ENCODE data around the gene TIMMDC1.

DNA sequence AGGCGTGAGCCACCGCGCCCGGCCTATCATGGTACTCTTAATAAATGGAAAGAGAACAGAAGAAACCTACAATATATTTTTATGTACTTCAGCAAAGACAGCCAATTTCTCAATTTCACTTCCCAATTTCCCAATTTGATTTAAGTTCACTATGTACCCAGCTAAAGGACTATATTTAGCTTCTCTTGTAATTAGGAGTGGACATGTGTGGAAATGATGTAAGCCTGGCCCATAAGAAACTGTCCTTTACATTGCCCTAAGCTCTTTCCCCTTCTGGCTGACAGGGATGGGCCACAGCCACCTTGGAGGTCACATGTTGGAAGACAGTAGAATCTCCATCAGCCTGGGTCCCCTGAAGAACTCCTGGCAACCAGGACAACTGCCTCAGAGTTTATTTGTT is 41.1 kb upstream of the TIMMDC1 start:
- TF ChIP-seq RAD21 (IDR thresholded peaks at IDR 0.05; ENCODE audit: low read length), result no peak
- TF ChIP-seq CTCF (conservative IDR thresholded peaks at IDR 0.05; ENCODE audit: low read depth, low read length), result no peak
- TF ChIP-seq RCOR1 (IDR thresholded peaks at IDR 0.05; ENCODE audit: insufficient replicate concordance, low read length), result no peak
- TF ChIP-seq POLR2A (IDR thresholded peaks at IDR 0.05; ENCODE audit: low read depth, low read length), result no peak
- no peak for TF ChIP-seq USF2 (IDR thresholded peaks at IDR 0.05; ENCODE audit: low read depth, low read length)
- no peak for TF ChIP-seq BHLHE40 (IDR thresholded peaks at IDR 0.05; ENCODE audit: low read depth, low read length)
- no peak for TF ChIP-seq SMC3 (IDR thresholded peaks at IDR 0.05; ENCODE audit: low read depth, low read length)
- TF ChIP-seq FOS (IDR thresholded peaks at IDR 0.05; ENCODE audit: low read depth, low read length), result no peak
- no peak for TF ChIP-seq RFX5 (IDR thresholded peaks at IDR 0.05; ENCODE audit: low read depth, low read length)
- TF ChIP-seq CEBPB (IDR thresholded peaks at IDR 0.05; ENCODE audit: low read depth, low read length), result no peak
- no peak for TF ChIP-seq CHD1 (IDR thresholded peaks at IDR 0.05; ENCODE audit: low read depth, low read length)
- TF ChIP-seq, protein P1, sequence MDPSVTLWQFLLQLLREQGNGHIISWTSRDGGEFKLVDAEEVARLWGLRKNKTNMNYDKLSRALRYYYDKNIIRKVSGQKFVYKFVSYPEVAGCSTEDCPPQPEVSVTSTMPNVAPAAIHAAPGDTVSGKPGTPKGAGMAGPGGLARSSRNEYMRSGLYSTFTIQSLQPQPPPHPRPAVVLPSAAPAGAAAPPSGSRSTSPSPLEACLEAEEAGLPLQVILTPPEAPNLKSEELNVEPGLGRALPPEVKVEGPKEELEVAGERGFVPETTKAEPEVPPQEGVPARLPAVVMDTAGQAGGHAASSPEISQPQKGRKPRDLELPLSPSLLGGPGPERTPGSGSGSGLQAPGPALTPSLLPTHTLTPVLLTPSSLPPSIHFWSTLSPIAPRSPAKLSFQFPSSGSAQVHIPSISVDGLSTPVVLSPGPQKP (IDR thresholded peaks at IDR 0.05; ENCODE audit: borderline replicate concordance, low read depth, low read length), result no peak
- TF ChIP-seq MAFK (IDR thresholded peaks at IDR 0.05; ENCODE audit: low read depth, low read length), result no peak
- no peak for TF ChIP-seq MXI1 (IDR thresholded peaks at IDR 0.05; ENCODE audit: borderline replicate concordance, low read depth, low read length)

All from IMR-90 (cell line).